ENCODE data around the gene CLNK.

DNA sequence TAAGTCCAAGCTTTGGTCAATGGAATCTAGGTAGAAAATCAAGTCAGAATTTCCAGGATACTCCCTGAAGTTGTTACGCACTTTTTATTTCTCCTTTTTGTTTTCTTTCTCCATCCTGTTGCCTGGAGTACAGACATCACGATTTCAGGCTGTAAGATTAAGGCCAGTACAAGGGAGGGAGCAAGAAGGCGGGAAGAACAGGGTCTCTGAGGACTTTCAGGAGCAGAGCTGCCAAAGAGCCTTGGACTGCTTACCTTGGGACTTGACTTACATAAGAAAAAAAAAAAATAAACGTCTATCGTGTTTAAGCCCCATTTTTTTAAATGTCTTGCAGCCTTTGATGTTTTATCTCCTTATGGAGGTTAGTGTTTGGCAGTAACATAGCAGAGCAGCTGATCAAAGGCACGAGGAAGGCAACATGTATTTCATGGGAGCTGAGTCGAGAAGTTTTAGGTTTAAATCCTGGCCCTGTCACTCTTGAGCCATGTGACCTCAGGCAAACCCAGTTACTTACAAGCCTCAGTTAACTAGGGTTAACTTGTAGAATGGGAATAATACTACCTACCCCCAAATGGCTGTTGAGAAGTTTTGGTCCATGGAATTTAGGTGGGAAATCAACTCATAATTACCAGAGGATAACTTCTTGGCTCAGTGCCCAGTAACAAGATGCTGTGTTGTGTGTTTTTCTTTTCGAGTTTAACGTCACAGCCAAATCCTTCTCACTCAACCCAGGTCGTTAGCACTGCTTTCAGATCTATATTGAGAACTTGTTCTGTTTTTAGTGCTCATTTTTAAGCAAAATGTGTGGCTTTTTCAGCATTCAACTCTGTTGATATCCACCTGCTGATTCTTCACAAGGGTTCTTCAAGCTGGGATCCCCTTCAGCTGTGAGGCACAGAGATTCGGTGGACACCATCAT is 106.8 kb downstream of the CLNK start:
- TF ChIP-seq EP300 (IDR thresholded peaks at IDR 0.05; ENCODE audit: low read depth) (no peak), POLR2A (IDR thresholded peaks at IDR 0.05) (no peak)

Measured in transverse colon (tissue), 1 donor.